Non-pigmented ciliary epithelial cell (primary cell): ENCODE results near the gene CFAP53.

Source experiments
- DNase-seq: peaks from one replicate; pipeline ENCODE4 v3.0.0-alpha.2; 2010; ENCODE audit warnings: low read depth

The CFAP53 gene

DNA sequence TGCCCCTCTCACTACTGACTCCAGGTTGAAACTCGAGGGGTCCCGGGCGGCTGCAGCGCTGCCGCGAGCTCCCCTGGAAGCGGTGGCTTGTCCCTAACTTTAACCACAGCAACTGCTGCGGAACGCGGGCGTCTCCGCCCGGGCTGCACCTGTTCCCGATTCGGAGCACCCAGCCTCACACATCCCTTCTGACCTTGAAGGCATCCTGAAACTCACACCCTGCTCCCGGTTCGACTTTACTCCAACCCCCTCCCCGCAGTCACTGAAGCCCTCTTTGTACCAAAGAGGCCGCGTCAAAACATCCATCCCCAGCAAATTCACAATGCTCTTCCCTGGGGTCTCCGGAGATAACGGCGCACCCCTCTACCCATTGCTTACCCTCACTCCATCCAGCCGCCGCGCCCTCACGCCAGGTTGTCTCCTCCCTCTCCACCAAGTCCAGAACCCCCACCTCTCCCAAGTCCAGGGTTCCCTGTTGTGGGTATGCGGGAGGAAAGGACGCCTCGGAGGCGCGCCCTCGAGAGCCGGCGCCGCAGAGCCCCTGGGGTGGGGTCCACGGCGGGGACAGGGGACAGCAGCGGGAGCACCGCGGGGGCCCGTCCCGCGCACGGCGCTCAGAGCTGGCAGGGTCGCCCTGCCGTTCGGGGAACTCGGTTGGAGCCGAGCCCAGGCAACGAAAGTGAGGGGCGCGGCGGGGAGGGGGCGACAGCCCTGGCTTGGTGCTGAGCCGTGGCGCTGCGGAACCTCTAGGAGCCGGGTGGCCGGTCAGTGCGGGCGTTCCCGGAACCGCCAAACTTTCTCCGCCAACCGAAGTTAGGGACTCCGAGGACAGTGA is 72.3 kb downstream of the CFAP53 start:
- DNase-seq = no peak

DNA sequence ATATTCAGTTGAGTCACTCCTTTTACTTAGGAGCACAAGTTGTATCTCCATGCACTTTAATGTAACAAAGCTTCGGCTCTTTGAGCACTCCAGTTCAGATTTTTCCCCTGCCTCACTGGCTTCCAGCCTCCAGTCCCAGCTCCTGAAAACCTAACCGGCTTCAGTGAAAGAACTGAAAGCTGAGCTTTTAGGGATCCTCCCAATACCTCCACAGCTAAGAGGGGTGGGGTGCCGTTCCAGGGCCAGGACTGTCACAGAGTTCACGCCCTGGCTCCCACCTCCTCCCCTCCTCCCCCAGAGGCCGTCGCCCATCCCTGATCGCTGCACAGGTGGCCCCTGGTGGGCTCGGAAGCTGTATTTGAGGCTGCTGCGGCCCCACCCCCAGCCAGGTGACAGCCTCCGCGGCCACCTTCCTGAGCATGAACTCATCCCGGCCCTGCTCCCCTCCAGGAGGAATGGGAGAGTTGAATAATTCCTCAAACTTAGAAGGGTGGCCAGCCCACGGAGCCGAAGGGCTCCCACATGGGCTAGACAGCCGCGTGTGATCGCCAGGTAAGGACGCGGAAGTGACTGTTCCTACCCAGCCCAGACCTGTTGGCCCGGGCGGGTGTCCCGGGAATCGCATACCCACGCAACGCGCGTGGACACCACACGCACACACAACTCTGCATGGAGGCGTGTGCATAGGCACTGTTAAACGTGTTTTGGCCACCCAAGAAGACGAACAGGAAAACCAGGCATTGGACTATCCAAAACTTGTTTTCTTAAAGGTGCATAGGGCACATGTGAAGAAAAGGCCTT is 73.1 kb downstream of the CFAP53 start:
- DNase-seq = no peak

DNA sequence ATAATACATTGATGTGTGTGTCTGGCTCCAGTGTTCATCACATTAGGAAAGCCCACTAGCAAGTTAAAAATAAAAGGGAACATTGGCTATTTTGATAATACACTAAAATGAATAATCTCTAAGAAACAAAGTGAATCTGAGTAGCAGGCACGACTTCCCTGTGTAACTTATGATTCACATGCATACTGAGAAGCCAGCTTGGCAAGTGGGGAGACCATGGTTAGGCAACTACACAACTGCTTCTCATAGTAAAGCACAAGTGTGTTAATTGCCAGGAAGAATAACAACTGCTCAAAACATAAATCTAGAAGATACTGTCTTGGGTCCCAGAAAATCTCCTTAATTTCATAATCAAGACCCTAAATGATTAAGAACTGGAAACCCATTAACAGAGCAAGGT is 75.4 kb downstream of the CFAP53 start:
- no peak for DNase-seq

DNA sequence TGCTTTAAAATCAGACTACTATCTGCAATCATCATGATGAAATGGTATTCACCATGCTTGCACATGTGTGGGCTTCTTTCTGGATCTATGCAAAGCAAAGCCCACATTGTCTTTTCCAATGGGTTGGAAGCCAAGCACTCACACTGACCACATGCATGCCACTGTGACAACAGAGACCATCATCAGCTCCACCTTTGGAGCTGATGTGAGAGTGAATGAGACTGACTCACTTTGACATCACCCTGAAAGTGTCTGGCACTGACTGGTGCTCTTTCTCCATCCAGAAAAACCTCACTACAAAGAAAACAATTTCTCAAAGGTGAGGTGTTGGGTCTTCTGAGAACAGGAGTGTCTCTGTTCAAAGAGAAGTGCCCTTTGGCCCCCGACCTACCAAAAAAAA is 76.1 kb downstream of the CFAP53 start:
- DNase-seq = no peak

DNA sequence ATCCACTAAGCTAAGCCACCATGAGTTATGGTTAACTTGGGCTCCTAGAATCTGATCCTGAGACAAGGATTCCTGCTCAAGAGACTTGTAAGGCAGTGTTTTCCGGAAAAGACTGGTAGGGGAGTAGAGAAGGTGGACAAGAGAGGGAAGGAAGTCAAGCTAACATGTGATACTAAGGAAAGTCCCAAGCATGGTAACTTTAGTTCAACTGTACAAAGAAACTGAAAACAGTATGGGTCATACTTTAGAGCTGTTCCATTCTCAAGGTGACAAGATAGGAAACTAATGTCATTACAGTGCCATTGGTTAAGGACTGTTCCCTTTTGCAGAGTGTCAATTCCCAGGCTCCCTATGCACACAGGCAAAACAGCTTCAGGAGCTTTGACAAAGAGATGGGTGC is 77.1 kb downstream of the CFAP53 start:
- no peak for DNase-seq

DNA sequence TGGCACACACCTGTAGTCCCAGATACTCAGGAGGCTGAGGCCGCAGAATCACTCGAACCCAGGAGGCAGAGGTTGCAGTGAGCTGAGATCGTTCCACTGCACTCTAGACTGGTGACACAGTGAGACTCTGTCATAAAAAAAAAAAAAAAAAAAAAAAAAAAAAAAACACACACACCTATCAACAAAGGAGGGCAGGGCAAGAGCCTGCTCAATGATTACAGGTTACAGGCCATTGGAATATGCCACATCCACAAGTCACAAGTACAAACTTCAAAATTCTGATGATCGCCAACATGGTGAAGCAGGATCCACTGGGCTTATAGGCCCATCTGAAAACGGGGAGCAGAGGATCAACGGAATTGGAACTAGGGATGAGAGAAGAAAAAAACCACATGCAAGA is 77.6 kb downstream of the CFAP53 start:
- DNase-seq = no peak

DNA sequence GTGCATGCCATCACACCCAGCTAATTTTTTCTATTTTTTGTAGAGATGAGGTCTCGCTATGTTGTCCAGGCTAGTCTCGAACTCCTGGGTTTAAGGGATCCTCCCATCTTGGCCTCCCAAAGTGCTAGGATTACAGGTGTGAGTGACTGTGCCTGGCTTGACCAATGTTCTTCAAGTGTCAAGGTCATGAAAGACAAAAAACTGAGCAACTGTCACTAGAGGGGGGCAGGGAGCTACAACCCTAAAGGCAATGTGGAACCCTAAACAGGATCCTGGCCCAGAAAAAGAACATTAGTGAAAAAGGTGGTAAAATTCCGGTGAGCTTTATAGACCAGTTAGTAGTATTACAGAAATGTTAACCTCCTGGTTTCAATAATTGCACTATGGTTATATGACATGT is 78.6 kb downstream of the CFAP53 start:
- DNase-seq = no peak

DNA sequence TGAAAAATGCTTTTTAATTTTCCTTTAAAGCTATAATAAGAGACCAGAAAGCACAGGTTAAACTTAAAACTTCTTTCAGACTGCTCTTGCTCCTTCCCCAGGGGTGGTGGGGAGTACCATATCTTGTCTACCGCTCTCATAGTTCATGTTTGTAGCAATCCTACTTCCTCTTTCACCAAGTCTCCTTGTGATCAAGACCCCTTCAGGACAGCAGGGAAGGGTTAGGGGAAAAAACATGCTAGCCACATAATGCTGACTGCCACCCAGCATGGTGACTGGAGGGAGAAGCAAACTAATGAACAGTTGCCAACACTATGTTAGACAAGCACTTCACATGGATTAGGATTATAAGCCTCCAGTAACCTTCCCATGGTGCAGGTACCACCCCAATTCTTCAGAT is 79.9 kb downstream of the CFAP53 start:
- no peak for DNase-seq

DNA sequence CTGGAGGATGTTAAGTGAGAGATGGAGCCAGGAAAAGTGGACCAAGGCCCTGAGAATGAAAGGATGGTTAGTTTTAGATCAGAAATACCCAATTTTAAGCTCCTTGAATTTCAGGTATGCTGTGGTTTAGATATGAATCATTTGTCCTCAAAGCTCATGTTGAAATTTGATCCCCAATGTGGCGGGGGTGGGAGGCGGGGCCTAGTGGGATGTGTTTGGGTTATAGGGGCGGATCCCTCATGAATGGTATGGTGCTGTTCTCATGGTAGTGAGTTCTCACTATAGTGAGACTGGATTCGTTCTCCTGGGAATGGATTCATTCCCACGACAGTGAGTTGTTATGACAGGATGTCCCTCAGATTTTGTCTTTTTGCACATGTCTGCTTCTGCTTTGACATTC is 82.7 kb downstream of the CFAP53 start:
- peak; percentile 68 for DNase-seq

DNA sequence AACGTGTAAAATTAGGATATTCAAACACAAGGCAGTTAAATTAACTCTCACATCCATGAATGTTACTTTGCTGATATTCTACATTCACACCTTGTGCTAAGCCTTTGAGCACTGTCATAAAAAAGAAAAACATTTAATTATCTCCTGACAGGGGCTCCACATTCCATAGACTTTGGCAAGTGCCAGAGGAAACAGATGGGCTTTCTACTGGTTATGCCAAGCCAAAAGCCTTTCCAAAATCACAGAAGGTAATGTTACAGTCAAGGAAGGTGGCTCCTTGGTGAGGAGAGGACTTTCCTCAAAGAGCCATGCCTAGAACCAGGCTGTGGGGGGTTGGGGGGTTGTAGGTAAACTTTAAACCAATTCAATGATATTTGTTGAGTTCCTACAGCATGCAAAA is 83.8 kb downstream of the CFAP53 start:
- no peak for DNase-seq

DNA sequence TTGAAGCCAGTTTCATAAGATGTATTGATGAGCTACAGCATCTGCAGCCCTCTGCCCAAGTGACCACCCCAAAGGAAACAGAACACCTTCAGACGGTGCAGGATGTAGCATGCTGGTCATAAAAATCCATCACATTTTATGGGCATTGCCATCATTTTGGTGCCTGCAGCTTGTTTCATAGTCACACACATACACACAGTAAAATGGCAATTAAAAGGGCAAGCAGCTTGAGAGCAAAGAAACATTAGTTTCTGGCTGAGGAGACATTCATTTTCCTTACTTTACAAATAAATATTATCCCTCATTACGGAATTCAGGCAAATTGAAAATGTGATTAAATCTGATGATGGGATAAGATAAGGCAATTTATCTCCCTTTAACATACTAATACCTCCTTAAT is 84.7 kb downstream of the CFAP53 start:
- DNase-seq = no peak

DNA sequence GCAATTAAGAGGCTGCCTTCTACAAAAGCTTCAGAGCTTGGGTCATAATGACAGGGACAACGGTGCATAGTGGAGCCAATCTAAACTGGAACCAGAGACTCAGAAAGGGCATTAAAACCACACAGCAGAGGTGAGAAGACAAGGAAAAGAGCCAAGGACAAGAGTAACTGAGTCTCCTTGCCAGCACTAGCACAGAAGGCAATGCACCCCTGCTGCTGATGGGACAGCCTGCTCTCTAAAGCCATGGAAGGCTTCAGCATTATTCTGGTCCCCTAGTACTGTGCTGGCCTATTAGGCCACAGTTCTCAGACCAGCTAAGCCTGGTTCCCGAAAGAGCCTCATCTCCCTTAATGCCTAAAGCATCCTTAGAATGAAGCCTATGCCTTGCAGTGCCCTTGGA is 86.8 kb downstream of the CFAP53 start:
- no peak for DNase-seq

DNA sequence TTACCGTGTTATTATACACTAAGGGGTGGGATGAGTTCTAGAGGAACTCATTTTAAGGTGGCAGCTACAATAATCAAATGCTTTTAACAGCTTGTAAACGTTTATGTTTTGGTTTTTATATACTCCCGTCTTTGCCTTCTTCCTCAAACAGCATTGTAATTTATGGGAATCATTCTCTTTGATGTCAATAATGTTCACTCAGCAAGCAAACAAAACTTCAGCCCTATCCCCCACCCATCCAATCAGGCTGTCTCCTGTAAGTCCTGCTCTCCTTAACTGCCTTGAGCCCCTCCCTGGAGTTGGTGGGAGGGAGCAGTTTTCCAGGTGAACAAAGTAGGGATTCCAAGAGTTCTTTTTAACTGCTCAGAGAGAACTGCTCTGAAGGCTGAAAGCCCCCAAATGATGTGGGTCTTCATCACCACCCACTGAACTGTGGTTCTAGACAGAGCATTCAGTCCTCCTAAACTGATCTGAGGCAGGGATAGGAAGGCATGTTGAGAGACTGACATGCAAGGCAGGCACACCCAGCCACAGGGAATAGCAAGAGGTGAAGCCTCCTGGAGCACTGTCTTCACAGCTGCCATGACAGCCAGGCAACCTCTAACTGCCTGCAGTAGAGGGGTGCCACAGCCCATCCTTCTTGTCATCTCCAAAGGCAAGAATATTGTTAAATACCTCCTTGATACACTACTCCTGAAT is 88.9 kb downstream of the CFAP53 start:
- no peak for DNase-seq
